GM19351 (cell line): ENCODE data around the gene BMS1.
"Not testable (repeated sequence)": the region's sequence is repeated elsewhere in the genome, so short reads cannot be mapped to it uniquely, and the experiment has no call there.

Experiments used
- ATAC-seq: cut with Tn5 transposase; IDR thresholded peaks from one replicate; pipeline ENCODE4 v1.9.1; 2021; ENCODE audit warnings: mild to moderate bottlenecking, moderate library complexity; ENCODE audit not compliant: unreplicated experiment

The BMS1 gene

DNA sequence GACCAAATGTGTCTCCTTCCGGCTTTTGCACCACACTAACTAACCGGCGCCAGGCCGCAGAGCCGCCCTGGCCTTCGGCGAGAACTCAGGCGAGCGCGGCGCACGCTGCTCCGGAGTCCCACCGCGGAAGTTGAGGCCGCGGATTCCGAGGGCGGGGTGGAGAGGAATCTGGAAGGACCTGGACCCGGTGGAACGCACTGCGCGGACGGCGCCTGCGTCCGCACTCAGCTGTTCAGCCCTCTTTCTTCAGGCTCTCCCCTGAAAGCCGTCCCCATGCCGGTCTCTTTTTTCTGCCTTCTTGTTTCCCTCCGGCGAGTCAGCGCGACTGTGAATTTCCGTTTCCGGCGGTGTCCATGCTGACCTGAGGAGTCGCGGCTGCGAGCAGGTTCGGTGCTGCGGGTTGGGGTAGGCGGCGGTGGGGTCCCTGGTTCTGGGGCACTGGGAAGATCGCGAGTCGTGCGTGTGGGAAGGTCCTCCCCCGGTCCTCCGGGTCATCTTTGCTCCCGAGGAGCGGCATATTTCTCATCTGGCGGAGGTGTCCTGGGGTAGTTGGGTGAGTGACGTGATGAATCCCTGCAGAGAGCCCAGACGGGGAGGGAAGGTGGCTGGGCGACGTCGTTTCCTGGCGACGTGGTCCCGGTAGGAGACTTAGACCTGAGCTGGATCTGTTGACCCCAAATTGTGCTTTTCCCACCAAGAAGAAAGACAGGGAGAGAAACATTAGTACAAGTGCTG lies at the start of gene BMS1:
Gene BMS1, plus strand, starts transcription at position 350 of the 735 bp plus-strand sequence. CDS start 1,600 bp downstream, outside the sequence.
- peak; percentile 94 for ATAC-seq

DNA sequence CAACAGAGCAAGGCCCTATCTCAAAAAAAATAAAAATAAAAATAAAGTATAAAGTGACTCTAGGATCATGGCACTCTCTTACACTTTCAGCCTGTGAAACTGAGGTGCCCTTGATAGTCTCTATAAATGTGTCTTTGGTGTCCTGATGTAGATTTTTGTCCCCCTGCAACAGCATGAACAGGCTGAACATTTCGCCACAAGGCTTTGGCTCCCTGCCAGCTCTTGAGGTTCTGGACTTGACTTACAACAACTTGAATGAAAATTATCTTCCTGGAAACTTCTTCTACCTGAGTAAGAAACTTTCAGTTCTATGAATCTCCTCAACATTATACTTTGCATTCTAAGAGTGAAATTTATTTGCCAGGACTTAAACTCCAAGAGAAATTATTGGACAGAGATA lies 48.1 kb upstream of the BMS1 start:
- ATAC-seq = no peak

DNA sequence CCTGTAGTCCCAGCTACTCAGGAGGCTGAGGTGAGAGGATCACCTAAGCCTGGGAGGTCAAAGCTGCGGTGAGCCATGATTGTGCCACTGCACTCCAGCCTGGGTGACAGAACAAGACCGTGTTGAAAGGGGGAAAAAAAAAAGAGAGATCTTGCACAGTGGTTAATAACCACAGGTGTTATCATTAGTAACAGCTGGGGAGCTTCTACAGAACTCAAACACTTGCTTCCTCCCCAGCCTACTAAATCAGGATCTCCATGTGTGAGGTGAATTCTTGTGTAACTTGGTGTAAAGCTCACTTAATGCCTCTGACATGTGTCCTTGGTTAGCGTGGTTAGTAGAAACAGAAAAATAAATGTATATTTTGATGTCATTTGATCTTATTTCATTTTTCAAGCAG lies 43.9 kb upstream of the BMS1 start:
- ATAC-seq = no peak

DNA sequence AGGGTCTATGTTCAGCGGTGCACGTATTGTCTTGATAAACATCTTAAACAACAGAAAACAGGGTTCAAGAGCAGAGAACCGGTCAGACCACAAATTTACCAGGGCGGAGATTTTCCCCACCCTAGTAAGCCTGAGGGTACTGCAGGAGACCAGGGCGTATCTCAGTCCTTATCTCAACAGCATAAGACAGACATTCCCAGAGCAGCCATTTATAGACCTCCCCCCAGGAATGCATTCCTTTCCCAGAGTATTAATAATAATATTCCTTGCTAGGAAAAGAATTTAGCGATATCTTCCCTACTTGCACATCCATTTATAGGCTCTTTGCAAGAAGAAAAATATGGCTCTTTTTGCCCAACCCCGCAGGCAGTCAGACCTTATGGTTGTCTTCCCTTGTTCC lies 41.1 kb upstream of the BMS1 start:
- not testable (repeated sequence) for ATAC-seq

DNA sequence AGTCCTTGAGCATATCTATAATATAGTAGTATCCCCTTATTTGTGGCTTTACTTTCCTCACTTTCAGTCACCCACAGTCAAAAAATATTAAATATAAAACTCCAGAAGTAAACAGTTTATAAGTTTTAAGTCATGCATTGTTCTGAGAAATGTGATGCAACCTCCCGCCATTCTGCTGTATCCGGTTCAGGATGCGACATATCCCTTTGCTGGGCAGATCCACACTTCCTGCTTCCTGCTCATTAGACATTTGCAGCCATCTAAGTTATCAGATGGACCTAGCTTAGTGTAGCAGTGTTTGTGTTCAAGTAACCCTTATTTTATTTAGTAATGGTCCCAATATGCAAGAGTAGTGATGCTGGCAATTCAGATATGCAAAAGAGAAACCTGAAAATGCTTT lies 38.9 kb upstream of the BMS1 start:
- no peak for ATAC-seq

- ATAC-seq = no peak
These were observed 38.4 kb upstream of the BMS1 start for GRCh38 chr10:42744134-42744701.

DNA sequence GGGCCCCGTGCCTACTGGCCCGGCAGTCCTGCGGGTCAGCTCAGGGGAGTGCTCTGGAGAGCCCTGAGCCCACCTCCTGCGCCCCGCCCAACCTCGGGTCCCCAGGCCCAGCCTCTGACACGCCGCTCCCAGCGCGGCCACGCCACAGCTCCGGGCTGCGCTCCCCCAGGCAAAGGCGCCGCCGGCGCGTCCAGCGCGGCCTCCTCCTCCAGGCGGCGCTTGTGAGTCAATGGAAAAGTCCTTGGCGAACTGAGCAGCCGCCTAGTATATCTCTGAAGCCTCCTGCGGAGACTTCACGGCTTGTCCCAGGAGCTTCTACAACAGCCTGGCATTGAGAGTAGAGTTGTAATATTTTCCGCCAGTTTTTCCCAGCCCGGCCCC lies 29.5 kb upstream of the BMS1 start:
- ATAC-seq = no peak

DNA sequence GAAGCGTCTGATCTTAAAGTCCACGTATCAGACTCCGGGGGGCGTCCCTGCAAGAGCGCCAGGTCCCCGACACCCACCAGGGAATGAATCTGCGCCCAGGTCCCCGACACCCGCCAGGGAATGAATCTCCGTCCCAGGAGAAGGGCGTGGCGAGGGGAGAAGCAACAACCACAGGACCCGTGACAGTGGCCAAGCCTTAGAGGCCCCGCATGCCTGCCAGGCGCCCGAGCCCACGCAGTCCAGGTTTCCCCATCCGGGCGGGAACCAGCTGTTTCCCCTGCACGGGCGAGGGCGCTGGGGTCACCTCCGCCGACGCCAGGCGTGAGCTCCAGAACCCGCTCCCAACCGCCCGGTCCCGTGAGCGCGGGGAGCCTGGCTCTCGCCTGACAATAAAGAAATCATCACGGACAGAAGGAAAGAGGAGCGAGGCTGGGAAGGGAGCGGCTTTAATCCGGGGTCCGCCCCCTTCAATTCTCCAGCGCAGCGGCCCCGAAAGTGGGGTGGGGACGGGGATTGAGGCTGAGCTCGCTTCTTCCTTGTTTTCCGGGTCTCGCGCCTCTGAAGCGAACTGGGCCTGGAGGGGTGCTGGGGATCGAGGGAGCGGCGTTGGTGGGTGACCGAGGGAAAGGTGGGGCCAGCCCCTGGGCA lies 29.0 kb upstream of the BMS1 start:
- no peak for ATAC-seq

DNA sequence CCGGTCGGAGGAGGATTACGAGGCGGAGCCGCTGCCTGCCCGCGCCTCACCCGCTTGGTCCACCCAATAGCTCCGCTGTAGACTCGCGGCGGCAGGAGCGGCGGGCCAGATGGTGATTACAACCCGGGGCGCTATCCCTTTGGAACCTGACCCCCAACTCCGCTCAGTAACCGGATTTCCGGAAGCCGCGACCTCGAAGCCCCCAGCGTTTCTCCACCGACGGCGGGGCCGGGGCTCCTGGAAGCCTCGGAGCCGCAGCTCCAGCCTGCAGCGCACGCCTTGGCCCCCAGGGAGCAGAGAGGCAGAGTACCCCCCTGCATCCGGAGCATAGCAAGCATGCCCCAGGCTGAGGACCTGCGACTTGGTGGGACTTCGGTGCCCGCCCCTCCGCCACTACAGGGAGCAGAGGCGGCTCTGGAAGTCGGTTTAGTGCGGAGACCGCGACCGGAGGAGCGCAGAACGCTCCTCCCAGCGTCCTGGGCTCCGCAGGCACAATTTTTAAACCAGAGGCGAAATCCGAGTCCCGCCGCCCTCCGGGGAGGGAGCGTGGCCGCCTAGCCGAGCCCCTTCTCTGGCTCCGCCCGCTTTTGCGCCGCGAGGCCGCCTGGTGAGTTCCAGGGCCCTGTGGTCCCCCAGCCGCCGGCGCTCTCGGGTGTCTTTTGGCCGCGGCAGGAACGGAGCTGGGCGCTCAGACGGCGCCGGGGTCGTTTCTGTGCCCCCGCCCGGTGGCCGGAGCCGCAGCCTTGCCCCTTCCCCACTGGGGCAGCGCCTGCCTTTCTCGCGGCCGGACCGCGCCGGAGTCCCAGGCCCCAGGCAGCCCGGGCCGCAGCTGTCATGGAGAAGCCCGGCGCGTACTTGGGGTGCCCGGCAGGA lies 28.2 kb upstream of the BMS1 start:
- no peak for ATAC-seq

DNA sequence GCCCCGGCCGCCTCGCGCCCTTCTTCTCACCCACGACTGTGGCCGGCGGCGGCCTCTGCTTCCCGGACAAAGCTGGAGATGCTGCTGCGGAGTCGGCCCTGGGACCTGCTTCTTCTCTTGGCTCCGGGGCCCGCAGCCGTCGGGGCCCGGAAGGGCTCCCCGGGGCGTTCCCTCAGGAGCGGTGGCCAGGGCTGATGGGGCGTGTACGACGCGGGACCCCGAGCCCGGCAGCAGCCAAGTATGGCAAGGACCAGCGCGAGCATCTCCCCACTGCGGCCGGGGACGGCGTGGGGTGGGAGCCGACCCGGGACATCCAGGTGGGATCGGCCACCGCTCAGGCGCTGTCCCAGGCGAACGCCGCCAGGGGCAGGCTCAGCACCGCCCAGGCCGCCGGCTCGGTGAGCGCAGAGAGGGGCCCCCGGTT lies 27.6 kb upstream of the BMS1 start:
- no peak for ATAC-seq

DNA sequence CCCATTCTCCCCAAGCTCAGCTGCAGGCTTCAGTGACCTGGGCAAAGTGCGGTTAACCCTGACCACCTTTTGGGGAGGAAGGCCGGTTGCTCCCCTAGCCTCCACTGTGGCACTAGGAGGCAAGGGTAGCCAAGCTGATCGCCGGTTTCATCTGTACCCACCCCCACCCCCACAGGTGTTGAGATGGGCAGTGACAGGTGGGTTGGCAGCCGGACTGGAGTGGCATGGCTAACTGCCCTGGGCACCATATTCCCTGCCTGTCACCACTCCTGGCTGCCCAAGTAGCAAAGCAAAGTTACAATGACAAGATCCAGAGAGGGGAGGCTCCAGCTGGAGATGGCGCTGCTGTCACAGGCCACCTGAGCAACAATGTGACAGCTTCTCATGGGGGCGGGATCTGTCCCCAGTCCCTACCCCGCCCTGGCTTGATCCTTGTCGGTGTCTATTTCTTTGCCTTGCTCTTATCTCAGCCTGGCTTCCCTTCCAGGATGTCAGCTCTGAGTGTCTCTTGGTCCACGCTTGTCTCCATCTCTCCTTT lies 27.0 kb upstream of the BMS1 start:
- no peak for ATAC-seq

DNA sequence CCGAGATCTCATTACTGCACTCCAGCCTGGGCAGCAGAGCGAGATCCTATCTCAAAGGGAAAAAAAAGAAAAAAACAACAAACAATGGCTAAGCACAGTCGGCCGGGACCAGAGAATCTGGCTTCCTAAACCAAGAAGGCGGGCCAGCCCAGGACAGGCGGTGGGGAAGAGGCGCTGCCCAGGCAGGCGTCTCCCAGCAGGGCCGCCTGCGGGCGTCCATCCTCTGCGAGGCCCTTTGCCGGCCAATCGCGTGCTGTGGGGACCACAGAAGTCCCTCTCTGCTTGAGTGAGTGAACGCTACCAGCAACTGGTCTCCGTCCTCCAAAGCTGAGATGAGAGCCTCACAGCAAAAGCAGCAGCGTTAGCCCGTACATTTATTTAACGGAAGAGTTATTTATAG lies 14.7 kb upstream of the BMS1 start:
- no peak for ATAC-seq

- no peak for ATAC-seq
These were observed 13.9 kb upstream of the BMS1 start for GRCh38 chr10:42768581-42769152.

DNA sequence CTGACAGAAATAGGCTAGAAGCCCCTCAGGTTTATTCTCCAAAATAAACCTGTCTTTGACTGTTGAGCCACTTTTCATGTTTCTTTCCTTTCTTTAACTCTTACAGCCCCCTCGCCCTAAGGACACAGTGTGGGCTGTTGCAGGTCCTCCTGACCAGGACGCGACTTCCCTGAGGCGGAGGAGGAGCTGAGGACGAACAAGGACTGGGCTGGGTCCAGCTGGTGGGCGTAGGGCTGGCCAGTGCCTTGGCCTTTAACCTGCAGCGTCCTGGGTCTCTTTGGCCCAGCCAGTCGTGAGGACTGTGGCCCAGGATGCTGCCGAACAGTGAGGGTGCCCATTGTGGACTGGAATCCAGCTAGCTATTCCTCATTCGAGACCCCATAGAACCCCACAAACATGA lies 13.4 kb upstream of the BMS1 start:
- no peak for ATAC-seq

- no peak for ATAC-seq
These were observed 12.9 kb upstream of the BMS1 start for GRCh38 chr10:42769673-42770072.

DNA sequence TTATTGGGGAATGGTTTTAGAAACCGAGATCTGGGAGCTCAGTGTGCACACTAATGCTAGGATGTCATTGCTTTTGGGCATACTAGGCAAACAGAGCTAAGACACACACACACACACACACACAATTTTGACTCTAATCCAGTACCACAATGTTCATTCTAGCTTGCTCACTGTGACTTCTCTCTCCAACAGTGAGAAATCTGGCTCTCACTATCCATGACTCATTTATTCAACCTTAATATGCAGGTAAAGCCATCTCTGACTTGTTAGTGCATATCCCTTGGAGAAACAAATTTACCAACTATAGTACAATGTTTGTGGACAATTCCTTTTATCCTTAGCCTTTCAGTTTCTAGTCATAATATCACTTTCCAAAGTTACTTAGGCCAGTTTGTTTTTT lies 5.9 kb upstream of the BMS1 start:
- ATAC-seq = no peak

- no peak for ATAC-seq
These were observed 2.1 kb upstream of the BMS1 start for GRCh38 chr10:42780456-42780855.

GRCh38 chr10:42781893-42782445 lies 626 bp upstream of the BMS1 start:
- ATAC-seq = no peak

DNA sequence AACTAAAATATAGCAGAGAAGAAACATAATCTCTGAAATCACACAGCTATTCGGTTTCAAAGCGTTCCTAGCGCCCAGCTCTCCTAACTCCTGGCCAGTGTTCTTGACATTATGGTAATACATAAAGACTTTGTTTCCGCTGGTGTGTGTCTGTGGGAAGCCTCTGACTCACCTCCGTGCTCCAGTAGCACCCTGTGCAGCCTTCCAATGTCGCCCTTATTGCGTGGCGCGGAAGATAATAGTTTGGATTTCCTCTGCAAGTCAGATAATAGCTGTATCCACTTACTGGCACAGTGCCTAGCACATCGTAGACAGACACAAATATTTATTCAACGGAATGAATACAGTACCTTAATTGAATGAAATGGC lies 570 bp downstream of the BMS1 start:
- peak; percentile 8 for ATAC-seq

DNA sequence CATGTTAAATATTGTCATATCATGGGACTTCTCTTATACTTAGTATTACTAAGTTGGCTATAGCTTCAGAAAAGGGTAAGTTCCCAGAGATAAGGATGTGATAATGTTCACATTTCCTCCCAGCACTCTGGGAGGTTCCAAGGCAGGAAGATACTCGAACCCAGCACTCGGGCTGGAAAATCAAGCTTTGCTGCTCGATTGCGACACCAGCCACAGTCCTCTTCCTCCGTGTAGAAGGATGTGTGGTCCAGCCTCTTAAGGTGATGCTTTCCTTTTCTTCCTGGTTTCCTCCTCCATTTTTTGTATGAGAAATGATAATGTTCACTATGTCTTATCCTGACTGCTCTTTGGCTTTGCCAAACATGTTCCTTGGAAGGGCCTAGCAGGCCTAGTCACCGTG lies 3.2 kb downstream of the BMS1 start:
- no peak for ATAC-seq

DNA sequence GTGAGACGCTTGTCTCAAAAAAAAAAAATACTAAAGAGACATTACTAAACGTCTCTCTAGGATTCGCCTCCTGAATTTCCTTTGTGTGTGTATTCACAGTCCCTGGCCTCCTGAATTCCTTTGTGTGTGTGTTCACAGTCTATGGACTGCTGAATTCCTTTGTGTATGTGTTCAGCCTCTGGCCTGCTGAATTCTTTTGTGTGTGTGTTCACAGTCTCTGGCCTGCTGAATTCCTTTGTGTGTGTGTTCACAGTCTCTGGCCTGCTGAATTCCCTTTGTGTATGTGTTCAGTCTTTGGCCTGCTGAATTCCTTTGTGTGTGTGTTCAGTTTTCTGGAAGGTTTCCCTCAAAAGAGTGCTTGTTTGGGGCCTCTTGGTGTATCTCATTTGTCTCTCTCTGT lies 8.2 kb downstream of the BMS1 start:
- ATAC-seq = no peak
